Activated naive CD8-positive, alpha-beta T cell treated with anti-CD3 and anti-CD28 coated beads, Interleukin-2, amount 50 U/mL, for 16 hours (primary cell): ENCODE measurements around the gene PLK5.
A peak's percentile ranks its signal among the peaks of the same experiment; 100 is the strongest.

Experiments
- DNase-seq: peaks from one replicate; pipeline ENCODE4 v3.0.0-alpha.2; 2020; ENCODE audit warnings: low read depth, low spot score

Gene PLK5

DNA sequence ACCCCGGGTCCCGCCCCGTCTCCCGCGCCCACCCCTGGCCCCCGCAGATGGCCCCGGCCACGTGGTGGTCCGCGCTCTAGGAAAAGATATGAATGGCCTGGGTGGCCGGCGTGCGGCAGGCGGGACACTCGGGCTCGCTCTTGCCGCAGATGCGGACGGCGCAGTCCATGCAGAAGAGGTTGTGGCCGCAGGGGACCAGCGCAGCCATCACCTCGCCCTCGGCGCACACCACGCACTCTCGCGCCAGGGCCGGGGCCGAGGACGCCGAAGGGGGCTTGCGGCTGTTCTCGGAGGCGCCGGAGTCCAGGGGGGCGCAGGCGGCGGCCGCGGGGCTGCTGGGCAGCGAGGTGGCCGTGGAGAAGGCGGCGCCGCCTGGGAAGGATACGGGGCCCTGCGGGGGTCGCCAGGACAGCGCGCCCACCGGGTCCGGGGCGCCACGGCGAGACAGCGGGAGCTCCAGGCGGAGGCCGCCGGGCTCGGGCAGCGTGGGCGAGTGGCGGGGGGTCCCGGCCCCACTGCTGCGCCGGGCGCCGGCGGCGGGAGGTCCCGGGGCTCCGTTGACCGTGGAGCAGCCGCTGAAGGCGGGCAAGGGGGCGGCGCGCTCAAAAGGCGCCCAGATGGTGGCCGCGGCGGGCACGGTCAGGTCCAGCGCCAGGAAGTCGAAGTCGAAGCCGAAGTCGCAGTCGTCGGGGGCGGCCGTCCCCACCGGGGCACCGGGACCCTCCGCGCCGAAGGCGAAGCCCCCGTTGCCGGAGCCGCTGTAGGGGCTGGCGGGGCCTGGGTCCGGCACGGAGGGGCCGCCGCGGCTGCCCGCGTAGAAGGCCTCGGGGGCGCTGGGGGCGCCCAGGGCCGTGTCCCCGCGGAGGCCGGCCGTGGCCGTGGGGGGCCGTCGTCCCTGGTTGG lies 31.9 kb downstream of the PLK5 start:
- no peak for DNase-seq

- no peak for DNase-seq
Measured at GRCh38 chr19:1556390-1557070, 32.7 kb downstream of the PLK5 start.

GRCh38 chr19:1558552-1558951 lies 34.7 kb downstream of the PLK5 start:
- no peak for DNase-seq

- DNase-seq, result no peak
Measured at GRCh38 chr19:1560286-1560882, 36.5 kb downstream of the PLK5 start.

GRCh38 chr19:1561236-1561842 lies 37.5 kb downstream of the PLK5 start:
- DNase-seq, result no peak

- DNase-seq, result no peak
Measured at GRCh38 chr19:1563251-1563650, 39.4 kb downstream of the PLK5 start.

- no peak for DNase-seq
Measured at GRCh38 chr19:1566392-1567115, 42.7 kb downstream of the PLK5 start.

DNA sequence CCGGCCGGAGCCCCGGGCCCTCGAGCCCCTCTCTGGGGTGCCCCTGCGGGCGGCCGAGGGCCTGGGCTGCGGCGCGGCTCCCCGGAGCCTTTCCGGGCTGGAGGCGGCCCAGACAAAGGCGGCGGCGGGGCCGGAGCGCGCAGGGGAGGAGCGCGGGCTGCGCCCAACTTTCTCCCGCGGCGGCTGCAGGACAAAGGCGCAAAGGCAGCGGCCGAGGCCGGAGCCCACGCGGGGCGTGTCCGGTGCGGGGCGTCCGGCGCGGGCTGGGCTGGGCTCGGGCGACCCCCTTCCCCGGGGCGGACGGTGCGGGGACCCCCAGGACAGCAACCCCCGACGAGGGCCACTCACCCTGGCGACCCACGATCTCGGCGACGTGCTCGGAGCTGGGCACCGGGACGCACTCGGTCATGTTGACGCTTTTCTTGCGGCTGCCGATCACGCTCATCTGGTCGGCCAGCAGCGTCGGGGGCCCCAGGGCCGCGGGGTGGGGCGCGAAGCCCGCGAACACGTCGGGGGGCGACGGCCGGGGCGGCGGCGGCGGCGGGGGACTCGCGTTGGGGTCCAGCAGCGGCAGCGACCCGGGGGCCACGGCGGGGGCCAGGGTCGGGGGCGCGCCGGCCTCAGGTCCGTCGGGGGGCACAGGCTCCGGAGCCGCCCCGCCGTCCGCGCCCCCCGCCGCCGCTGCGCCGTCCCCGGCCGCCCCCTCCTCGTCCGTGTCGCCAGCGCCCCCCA lies 43.4 kb downstream of the PLK5 start:
- DNase-seq, result no peak

- no peak for DNase-seq
Measured at GRCh38 chr19:1567848-1568227, 44.0 kb downstream of the PLK5 start.

GRCh38 chr19:1568320-1569019 lies 44.6 kb downstream of the PLK5 start, which contains the start of gene MEX3D:
MEX3D (minus strand) TSS chr19:1568325; CDS start chr19:1568058, 267 bp downstream.
- peak; percentile 62 for DNase-seq

GRCh38 chr19:1569997-1570396 lies 46.1 kb downstream of the PLK5 start:
- no peak for DNase-seq

- DNase-seq, result no peak
Measured at GRCh38 chr19:1570836-1571235, 47.0 kb downstream of the PLK5 start.

GRCh38 chr19:1571358-1571757 lies 47.5 kb downstream of the PLK5 start:
- no peak for DNase-seq

DNA sequence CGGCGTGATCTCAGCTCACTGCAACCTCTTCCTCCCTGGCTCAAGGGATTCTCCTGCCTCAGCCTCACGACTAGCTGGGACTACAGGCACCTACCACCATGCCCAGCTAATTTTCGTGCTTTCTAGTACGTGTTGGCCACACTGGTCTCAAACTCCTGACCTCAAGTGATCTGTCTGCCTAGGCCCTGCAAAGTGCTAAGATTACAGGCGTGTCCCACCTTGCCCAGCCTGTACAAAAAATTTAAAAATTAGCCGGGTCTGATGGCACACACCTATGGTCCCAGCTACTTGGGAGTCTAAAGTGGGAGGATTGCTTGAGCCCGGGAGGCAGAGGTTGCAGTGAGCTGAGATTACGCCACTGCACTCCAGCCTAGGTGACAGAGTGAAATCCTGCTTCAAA lies 48.9 kb downstream of the PLK5 start:
- DNase-seq, result no peak

DNA sequence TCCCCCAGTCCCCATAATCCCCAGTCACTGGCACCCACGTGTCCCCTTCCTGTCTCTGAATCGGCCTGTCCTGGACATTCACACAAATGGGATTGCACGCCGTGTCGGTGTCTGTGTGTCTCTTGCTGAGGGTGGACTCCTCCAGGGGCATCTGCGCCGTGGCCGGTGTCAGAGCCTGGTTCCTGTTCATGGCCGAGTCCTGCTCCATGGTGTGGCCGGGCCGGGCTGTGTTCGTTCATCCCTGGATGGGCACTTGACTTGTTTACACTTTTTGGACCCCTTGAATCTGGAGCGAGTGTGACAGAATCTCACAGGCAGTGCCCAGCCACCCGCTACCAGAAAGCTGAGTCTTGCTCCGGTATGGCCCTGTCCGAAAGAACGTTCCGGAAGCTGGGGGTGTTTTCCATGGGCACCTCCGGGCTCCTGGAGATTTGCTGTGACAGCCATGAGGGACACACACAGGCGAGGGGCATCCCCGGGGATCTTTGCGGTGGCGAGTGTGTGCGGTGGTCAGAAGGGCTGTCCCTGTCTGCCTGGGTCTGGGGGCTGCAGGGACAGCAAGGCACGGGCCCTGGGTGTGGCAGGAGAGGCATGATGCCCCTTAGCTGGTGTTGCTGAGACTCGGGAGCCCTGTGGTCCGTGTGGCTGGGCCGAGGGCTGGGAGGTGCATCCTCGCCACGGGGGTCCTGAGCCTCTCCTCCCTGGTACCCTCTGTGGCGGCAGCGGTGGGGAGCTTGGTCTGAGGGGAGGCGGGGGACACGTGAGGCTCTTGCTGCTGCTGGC lies 50.7 kb downstream of the PLK5 start:
- no peak for DNase-seq

- no peak for DNase-seq
Measured at GRCh38 chr19:1575323-1576241, 51.7 kb downstream of the PLK5 start.

DNA sequence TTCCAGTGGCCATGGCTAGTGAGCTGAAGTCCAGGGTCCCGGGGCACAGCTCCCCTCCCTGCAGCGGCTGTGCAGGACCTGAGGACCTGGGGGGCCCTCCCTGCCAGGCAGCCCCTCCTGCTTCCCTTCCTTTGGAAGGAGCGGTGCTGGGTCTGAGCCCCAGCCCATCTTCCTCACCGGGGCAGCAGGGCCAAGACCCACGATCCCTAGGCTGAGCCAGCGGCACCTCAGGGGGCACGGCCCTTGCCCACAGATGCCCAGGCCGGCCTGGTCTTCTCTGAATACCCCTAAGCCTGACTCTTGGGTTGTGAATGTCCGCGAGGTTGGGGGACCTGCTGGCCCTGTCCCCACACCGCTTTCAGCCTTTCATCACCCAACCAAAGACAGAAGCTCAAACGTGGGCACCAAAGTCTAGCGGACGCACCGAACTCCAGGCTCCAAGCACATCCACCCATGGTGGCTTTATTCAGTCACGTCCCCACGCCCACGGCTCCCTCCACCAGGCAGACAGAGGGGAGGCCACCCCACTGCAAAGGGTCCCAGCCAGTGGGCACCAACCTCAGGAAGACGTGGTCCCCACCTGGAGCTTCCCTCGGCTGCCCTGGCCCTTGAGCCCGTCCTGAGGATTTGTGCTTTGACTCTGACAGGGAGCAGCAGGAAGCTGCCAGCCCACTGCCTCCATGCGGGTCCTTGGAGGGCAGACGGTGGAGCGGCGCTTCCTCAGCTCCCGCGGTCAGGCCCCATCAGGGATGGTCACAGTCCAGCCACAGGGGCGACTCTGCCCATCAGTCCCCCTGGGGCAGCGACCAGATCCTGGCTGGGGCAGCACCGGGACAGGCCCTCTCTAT lies 52.6 kb downstream of the PLK5 start:
- no peak for DNase-seq
